ENCODE data around the gene DCAKD.

The DCAKD gene

GRCh38 chr17:45001310-45001709 is 50.1 kb downstream of the DCAKD start:
- ChIA-PET POLR2A (no interaction called here), CTCF (interaction anchor here (1.1 to 6.6 kb wide), 4 partner anchors 8 to 98 kb away, joined by 3 to 38 read pairs (median 6); no protein-coding TSS in a partner anchor)
- no peak for DNase-seq (ENCODE audit: extremely low spot score)
- TF ChIP-seq, protein P1, sequence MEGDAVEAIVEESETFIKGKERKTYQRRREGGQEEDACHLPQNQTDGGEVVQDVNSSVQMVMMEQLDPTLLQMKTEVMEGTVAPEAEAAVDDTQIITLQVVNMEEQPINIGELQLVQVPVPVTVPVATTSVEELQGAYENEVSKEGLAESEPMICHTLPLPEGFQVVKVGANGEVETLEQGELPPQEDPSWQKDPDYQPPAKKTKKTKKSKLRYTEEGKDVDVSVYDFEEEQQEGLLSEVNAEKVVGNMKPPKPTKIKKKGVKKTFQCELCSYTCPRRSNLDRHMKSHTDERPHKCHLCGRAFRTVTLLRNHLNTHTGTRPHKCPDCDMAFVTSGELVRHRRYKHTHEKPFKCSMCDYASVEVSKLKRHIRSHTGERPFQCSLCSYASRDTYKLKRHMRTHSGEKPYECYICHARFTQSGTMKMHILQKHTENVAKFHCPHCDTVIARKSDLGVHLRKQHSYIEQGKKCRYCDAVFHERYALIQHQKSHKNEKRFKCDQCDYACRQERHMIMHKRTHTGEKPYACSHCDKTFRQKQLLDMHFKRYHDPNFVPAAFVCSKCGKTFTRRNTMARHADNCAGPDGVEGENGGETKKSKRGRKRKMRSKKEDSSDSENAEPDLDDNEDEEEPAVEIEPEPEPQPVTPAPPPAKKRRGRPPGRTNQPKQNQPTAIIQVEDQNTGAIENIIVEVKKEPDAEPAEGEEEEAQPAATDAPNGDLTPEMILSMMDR (IDR thresholded peaks at IDR 0.05; ENCODE audit: control extremely low read depth, extremely low read depth, low read depth, missing control alignments), result no peak

GRCh38 chr17:44999433-44999832 is 52.0 kb downstream of the DCAKD start:
- TF ChIP-seq, protein P1 (IDR thresholded peaks at IDR 0.05; ENCODE audit: control extremely low read depth, extremely low read depth, low read depth, missing control alignments), result no peak
- POLR2A ChIA-PET, result no interaction called here
- CTCF ChIA-PET, result interaction anchor here (1.3 to 1.9 kb wide), 3 partner anchors 17 to 136 kb away, joined by 4 to 5 read pairs (median 5); partner anchors contain the start of gene ACBD4
- DNase-seq (ENCODE audit: extremely low spot score), result no peak

- no peak for DNase-seq (ENCODE audit: extremely low spot score)
- ChIA-PET POLR2A (no interaction called here), CTCF (interaction anchor here (1.0 to 1.9 kb wide), 4 partner anchors 18 to 137 kb away, joined by 3 to 5 read pairs (median 4); partner anchors contain the start of gene ACBD4)
- TF ChIP-seq, protein P1 (IDR thresholded peaks at IDR 0.05; ENCODE audit: control extremely low read depth, extremely low read depth, low read depth, missing control alignments), result no peak
These were observed 52.8 kb downstream of the DCAKD start for GRCh38 chr17:44998646-44999045.

DNA sequence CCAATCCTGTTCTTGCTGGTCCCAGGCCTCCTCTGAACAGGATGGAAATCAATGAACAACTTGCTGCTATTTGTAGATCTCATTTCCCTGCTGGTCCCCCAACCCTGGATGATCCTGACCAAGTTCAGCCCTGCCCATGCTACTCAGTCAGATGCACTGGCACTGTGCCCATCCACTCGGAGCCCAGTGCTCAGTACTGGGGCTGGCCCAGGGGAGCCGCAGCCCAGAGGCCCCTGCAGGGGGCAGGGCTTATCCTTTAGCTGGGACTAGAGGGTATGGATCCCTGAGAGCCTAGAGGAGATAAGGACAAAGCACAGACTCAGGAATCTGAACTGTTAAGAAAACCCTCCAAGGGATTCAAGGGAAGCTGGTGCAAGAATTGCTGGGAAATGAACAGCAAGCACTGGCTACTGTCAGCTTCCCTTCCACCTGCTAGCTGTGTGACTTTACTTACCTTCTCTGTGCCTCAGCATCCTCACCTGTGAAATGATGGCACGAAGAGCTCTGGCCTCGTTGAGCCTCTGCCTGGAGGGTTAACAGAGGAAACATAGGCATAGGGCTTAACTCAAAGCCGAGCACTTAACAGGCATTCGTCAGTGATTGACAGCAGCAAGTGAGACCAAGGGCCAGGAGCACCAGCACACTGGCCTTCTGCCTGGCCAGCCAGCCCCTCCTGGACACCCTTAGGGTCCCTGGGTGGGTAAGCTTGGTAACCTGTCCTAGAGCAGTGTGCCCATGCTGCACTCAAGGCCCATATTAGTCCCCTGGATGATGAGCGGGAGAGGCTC is 53.5 kb downstream of the DCAKD start:
- POLR2A ChIA-PET, result no interaction called here
- no peak for DNase-seq (ENCODE audit: extremely low spot score)
- CTCF ChIA-PET, result interaction anchor here (1.0 to 1.9 kb wide), 4 partner anchors 18 to 137 kb away, joined by 3 to 5 read pairs (median 4); partner anchors contain the start of gene ACBD4
- TF ChIP-seq, protein P1 (IDR thresholded peaks at IDR 0.05; ENCODE audit: control extremely low read depth, extremely low read depth, low read depth, missing control alignments), result no peak

DNA sequence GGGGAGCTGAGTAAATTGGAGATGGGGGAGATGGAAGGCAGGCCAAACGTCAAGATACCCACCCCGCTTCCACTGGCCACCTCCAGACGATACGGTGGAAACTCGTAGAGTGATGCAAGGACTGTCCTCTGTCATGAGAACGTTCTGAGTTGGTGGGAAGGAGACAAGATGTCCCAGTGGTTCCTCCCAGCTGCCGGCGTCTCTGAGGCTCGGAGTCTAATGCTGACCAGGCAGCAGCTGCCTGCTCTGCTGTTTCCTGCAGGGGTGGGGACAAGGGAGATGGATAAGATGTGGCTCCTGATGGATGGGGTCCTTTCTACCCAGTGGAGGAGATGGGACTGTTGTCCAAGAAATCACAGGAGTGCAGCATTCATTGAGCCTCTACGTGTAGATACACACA is 55.1 kb downstream of the DCAKD start:
- TF ChIP-seq, protein P1 (IDR thresholded peaks at IDR 0.05; ENCODE audit: control extremely low read depth, extremely low read depth, low read depth, missing control alignments), result no peak
- POLR2A ChIA-PET, result no interaction called here
- CTCF ChIA-PET, result interaction anchor here (1.5 kb wide), 1 partner anchor 25 kb away, joined by 5 read pairs; no protein-coding TSS in a partner anchor
- no peak for DNase-seq (ENCODE audit: extremely low spot score)

- TF ChIP-seq, protein P1 (IDR thresholded peaks at IDR 0.05; ENCODE audit: control extremely low read depth, extremely low read depth, low read depth, missing control alignments), result no peak
- ChIA-PET POLR2A (no interaction called here), CTCF (interaction anchor here (1.5 kb wide), 1 partner anchor 26 kb away, joined by 5 read pairs; no protein-coding TSS in a partner anchor)
- no peak for DNase-seq (ENCODE audit: extremely low spot score)
These were observed 55.9 kb downstream of the DCAKD start for GRCh38 chr17:44995436-44996001.

Data from GM10248 (cell line).